CD1c-positive myeloid dendritic cell (primary cell): ENCODE results near the gene IQSEC1.
A peak's percentile ranks its signal among the peaks of the same experiment; 100 is the strongest.

ENCODE experiments used
- DNase-seq: peaks from one replicate; pipeline ENCODE4 v3.0.0-alpha.2; 2016; ENCODE audit errors: extremely low spot score

The IQSEC1 gene

DNA sequence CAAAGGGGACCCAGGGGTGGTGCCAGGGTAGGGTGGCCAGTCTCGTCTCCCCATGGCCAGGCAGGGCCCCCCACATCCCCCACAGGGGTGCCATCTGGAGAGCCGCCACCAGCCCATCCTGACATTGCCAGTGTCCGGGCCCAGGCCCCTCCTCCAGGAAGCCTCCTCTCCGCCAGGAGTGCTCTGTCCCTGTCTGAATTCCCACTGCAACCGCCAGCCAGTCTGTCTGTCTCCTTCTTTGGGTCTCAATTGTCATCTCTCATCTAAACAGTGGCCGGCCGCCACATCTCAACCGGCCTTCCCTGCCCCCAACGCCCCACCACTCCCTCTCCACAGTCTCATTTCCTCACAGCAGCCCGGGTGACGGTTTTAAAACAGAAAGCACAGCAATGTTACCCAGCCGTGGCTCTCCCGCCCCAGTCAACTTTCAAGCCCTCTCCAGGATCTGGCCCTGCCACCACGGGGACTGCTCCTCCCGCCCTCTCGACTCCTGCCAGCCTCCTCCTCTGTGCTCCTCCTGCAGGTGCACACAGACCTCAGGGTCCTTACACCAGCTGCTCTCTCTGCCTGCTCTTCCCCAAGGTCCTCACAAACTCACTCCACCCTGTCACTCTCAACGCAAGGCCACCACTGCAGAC lies 57.0 kb downstream of the IQSEC1 start:
- DNase-seq, result peak; percentile 75

GRCh38 chr3:13015286-13016082 lies 57.7 kb downstream of the IQSEC1 start:
- DNase-seq, result peak; percentile 65

DNA sequence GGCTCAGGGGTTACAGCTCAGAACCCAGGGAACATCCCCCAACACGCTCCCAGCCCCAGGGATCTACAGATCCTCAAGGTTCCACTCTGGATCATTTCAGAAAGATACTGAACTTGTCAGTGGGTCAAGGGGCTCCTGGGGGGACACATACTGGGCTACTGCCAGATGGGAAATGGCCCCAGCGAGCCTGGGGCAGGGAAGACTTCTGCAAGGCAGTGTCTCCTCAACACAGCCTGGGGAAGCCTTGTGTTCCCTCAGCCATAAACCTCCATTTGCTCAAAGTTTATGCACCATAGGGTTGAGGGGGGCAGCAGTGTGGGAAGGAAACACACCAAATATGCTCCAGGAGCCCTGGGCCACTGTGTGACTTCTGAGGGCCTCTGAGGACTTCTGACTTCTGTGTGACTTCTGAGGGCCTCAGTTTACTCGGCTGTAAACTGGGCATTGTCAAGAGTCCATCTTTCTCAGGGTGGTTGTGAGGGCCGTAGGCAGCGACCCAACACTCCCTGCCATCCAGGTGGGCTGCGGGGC lies 58.4 kb downstream of the IQSEC1 start:
- no peak for DNase-seq

DNA sequence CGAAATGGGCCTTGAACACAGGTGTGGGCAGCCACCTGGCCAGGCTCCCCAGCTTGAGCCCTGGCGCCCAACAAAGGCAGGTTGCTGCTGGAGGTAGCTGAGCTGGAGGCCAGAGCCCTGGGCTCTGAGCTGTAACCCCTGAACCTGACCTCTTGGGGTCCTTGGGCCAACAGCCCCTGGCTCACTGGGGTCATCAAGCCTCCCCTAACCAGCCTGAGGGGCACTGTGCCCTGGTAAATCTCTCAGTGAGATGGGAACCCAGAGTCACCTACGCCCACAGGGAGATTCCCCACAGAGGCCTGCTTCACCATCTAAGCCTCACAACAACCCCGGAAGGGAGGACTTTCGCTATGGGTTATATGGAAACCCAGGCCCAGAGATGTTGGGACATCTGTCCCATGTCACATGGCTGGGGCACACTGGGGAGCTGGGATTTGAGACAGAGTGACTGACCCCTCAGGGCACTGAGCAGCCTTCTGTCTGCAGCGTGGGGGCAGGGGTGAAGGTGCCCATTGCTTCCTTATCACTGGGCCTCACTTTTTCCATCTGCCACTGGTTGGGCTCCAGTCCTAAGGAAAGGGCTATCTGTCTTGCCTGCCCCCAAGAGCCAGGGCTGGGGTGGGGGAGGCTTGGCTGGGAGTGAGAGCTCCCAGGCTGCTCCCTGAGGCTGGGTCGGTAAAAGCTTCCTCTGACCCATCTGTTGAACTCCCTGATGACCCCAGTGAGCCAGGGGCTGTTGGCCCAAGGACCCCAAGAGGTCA lies 59.1 kb downstream of the IQSEC1 start:
- peak; percentile 69 for DNase-seq

- no peak for DNase-seq
Measured at GRCh38 chr3:13013566-13013965, 59.7 kb downstream of the IQSEC1 start.

DNA sequence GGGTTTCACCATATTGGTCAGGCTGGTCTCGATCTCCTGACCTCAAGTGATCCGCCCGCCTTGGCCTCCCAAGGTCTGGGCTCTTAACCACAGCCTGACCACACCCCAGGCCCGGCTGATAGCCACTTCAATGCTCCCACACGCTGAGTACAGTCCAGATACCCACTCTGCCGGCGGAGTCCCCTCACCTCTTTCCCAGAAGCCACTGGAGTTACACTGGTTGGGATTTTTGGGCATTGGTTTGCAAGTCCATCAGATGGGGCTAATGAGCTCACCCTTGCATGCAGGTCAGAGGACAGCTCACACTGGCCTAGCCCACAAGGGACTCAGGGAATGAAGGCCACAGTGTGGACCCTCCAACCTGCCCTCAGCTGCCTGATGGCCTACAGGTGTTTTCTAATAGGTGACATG lies 60.1 kb downstream of the IQSEC1 start:
- no peak for DNase-seq

- DNase-seq, result peak; percentile 98
Measured at GRCh38 chr3:13012221-13012691, 61.0 kb downstream of the IQSEC1 start.

DNA sequence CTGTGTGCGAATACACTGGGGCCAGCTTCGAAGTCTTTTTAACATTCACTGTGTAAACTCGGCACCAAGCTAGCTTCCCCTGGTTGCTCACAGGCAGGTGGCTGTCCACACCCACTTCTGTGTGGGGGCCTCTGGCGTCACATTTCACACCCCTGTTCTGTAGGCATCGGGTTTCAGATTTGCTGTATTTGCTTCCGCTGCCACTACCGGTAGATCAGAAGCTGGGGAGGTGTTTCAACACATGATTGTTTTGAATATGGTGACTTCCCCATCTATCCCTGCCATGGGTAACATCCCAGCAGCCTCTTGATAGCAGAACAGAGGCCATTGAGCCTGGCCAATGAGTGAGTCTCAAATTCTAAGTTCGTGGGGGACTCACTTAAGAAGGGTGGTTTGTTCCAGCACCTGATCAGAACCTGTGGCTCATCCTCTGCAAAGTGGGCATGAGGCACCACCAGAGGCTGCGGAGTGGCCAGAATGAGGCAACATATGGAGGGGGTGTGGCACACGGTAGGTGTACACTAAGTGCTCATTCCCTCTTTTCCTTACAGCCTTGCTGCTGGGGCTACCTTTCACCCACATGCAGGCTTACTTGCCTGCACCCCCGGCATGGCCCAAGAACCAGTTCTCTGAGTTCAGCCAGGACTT lies 61.5 kb downstream of the IQSEC1 start:
- DNase-seq, result peak; percentile 95

- DNase-seq, result no peak
Measured at GRCh38 chr3:13010780-13011572, 62.3 kb downstream of the IQSEC1 start.

GRCh38 chr3:13009946-13010315 lies 63.3 kb downstream of the IQSEC1 start:
- no peak for DNase-seq

- DNase-seq, result peak; percentile 97
Measured at GRCh38 chr3:13009132-13009945, 63.9 kb downstream of the IQSEC1 start.

- DNase-seq, result no peak
Measured at GRCh38 chr3:13008155-13008995, 64.9 kb downstream of the IQSEC1 start.

DNA sequence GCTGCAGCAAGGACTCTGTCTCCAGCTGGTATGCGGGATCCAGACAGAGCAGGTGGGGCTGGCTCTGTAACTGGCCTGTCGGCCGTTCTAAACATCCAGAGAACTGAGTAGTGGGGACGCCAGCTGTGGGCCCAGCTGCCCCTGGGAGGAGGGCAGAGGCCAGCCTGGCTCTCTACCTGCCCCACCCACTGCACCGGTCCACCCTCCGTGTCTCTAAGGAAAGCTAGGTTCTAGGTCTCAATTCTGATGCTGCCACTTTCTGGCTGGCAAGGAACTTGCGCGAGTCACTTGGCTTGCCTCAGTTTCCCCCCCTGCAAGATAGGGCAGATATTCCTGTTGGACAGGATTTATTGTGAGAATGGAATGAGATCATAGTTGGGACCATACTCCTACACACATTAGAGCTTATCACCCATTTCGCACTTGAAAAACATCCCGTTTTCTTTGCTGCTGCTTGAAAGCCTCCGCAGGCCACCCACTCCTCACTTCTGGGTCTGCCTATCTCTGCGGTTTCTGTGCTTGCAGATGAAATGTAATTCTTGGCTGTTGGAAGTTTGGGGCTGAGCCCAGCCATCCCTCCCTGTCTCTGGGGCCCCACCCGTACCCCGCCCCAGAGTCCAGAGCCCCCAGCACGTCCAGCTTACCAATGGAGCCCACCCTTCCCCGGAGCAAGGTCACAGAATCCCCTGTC lies 65.8 kb downstream of the IQSEC1 start:
- DNase-seq, result peak; percentile 61

DNA sequence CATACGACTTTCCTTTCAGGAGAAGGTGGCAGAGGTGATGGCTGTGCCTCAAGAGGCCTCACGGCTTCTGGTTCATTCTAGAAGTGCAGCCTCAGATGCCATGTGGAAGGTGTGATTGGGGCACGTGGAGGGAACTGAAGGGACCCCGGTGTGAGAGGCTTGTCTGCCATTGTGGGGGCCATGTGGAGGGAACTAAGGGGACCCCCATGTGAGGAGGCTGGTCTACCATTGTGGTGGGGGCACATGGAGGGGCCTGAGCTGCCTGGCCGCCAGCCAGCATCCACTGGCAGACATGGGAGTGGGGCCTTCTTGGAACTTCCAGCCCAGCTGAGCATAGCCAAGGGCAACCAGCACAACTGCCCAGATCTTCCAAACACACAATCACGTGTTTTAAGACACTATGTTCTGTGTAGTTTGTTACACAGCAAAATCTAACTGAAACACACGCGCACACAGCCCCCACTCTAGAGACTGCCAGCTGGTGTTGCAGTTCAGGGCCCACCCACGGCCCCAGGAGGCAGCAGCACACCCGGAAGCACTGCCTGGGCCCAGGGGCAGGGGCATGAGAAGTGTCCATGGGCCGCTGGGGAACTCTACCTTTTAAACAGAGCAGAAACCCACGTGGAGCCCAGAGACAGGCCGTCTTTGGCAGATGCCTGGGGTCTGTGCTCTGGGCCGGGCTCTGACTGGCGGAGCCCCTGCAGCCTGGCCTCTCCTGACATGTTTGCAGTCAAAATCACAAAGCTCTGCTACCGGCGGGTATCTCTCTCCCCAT lies 66.8 kb downstream of the IQSEC1 start:
- DNase-seq, result no peak

GRCh38 chr3:13005301-13005700 lies 67.9 kb downstream of the IQSEC1 start:
- no peak for DNase-seq

GRCh38 chr3:13004376-13004775 lies 68.9 kb downstream of the IQSEC1 start:
- DNase-seq, result peak; percentile 88

GRCh38 chr3:13003608-13004007 lies 69.6 kb downstream of the IQSEC1 start:
- DNase-seq, result peak; percentile 52
